H7 (cell line): Measurements from ENCODE around the gene SLC27A3. TPM values are rescaled to one million over a fixed set of nuclear protein-coding genes. Genes with fewer than 3 reads are reported as not detected.
"Not testable (repeated sequence)": the region's sequence is repeated elsewhere in the genome, so short reads cannot be mapped to it uniquely, and the experiment has no call there.

Experiments used
- DNase-seq: peaks from one replicate; pipeline ENCODE4 v3.0.0; 2012
- H3K27me3 ChIP-seq: 2 replicates; pipeline ENCODE4 v1.6.0; 2011; ENCODE audit warnings: mild to moderate bottlenecking, low read length; ENCODE audit not compliant: control insufficient read depth, insufficient read depth
- H3K36me3 ChIP-seq: replicated peaks from 2 replicates; pipeline ENCODE4 v1.5.1; 2011; ENCODE audit warnings: low read length; ENCODE audit not compliant: control insufficient read depth, insufficient read depth
- H3K4me3 ChIP-seq: 2 replicates; pipeline ENCODE4 v1.5.1; 2011; ENCODE audit warnings: low read depth, mild to moderate bottlenecking, control low read depth, low read length, moderate library complexity; ENCODE audit not compliant: insufficient read depth
- total RNA-seq: library from RNA; depleted of rRNA; stranded (reverse); fragments of >200 nt; shearing (Covaris generic); gene quantifications from 2 replicates; pipeline ENCODE4 v1.2.3, GENCODE V29; 2014

The SLC27A3 gene
- total RNA-seq, 1 experiment from 2014 or later, result 44.7 TPM

- not testable (repeated sequence) for H3K27me3 ChIP-seq, DNase-seq, H3K4me3 ChIP-seq, H3K36me3 ChIP-seq
Observed at GRCh38 chr1:153782648-153783047, 7.4 kb downstream of the SLC27A3 start.

GRCh38 chr1:153783233-153784190 lies 8.3 kb downstream of the SLC27A3 start:
- Histone ChIP-seq H3K36me3 (no peaks in the 10 kb centered on the region), H3K27me3 (no peaks in the 10 kb centered on the region), H3K4me3 (peak overlapping the region; percentile 81)
- peak; percentile 99 for DNase-seq

DNA sequence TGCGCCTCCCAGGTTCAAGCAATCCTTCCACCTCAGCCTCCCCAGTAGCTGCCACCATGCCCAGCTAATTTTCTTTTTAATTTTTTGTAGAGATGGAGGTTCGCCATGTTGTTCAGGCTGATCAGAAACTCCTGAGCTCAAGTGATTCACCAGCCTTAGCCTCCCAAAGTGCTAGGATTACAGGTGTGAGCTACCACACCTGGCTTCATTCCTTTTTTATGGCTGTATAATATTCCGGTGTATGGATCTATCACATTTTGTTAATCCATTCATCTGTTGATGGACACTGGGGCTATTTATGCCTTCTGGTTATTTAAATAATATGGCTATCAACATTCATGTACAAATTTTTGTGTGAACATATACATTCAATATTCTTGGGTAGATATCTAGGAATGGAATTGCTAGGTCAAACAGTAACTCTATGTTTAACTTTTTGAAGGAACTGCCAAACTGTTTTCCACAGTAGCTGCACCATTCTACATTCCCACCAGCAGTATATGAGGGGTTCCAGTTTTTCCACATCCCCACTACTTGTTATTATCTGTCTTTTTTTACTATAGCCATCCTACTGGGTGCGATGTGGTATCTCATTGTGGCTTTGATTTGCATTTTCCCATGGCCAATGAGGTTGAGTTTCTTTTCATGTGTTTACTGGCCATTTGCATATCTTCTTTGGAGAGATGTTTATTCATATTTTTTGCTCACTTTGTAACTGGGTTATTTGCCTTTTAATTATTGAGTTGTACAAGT lies 11.0 kb downstream of the SLC27A3 start:
- no peaks in the 10 kb centered on the region for H3K36me3 ChIP-seq
- H3K27me3 ChIP-seq, result no peaks in the 10 kb centered on the region
- no peak for DNase-seq
- no peak overlapping the region for H3K4me3 ChIP-seq

- H3K27me3 ChIP-seq, result no peaks in the 10 kb centered on the region
- peak; percentile 23 for DNase-seq
- no peaks in the 10 kb centered on the region for H3K36me3 ChIP-seq
- no peak overlapping the region for H3K4me3 ChIP-seq
Observed at GRCh38 chr1:153789478-153790034, 14.3 kb downstream of the SLC27A3 start.

DNA sequence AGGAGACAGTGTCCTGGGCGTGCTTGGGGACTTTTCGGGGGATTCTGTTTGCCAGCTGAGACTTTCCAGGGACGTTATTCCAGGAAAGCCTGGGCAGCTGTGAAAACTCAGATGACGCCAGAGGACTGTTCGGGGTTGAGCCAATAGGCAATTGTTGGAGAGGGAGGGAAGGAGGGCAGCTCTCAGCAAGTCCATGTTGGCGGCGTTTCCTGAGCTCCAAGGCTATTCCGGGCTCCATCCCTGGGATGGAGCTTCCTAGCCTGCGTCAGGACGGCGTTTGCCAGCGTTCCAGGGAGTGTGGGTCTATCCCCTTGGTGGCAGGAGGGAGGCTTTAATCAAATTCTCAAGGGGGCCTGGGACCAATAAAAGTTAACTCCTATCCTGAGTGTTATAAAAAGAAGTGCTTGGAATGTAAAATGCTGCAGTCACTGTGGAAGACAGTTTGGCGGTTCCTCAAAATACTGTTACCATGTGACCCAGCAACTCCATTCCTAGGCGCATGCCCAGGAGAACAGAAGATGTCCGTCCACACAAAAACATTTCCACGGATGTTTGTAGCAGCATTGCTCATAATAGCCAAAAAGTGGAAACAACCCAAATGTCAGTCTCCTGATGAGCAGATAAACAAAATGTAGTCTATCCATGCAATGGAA lies 15.2 kb downstream of the SLC27A3 start:
- H3K4me3 ChIP-seq, result no peak overlapping the region
- no peaks in the 10 kb centered on the region for H3K27me3 ChIP-seq
- DNase-seq, result peak; percentile 36
- no peaks in the 10 kb centered on the region for H3K36me3 ChIP-seq

- H3K4me3 ChIP-seq, result no peak overlapping the region
Observed at GRCh38 chr1:153790966-153791647, 15.9 kb downstream of the SLC27A3 start.

GRCh38 chr1:153791648-153792253 lies 16.5 kb downstream of the SLC27A3 start:
- Histone ChIP-seq H3K4me3 (no peak overlapping the region), H3K27me3 (no peaks in the 10 kb centered on the region), H3K36me3 (no peaks in the 10 kb centered on the region)
- DNase-seq, result peak; percentile 39

More at GRCh38 chr1:153790966-153791647, 15.9 kb downstream of the SLC27A3 start:
- no peak for DNase-seq
- H3K36me3 ChIP-seq, result no peaks in the 10 kb centered on the region
- H3K27me3 ChIP-seq, result no peaks in the 10 kb centered on the region

DNA sequence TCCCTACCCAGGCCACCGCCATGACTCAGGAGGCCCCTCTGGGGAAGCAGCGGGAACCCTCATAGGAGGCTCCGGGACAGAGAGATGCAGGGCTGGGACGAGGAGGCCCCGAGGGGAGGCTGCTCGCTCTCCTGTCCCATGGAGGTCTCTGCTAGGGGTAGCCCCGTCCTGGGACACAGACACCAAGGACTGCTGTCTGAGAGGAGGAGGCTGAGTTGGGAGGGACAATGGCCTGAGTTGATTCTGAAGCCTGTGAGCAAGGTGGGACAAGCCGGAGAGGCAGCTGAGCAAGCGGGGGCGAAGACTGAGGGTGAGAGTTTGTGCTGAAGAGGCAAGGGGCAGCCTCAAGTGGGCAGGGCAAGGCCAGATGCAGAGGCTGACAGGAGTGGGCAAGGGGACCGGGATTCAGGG lies 17.4 kb downstream of the SLC27A3 start:
- Histone ChIP-seq H3K36me3 (no peaks in the 10 kb centered on the region), H3K27me3 (no peaks in the 10 kb centered on the region), H3K4me3 (no peak overlapping the region)
- DNase-seq, result peak; percentile 58

- Histone ChIP-seq H3K36me3 (no peaks in the 10 kb centered on the region), H3K27me3 (no peaks in the 10 kb centered on the region), H3K4me3 (no peak overlapping the region)
- peak; percentile 81 for DNase-seq
Observed at GRCh38 chr1:153793261-153793972, 18.2 kb downstream of the SLC27A3 start.

GRCh38 chr1:153793973-153794615 lies 18.9 kb downstream of the SLC27A3 start:
- H3K27me3 ChIP-seq, result no peaks in the 10 kb centered on the region
- peak; percentile 67 for DNase-seq
- H3K36me3 ChIP-seq, result no peaks in the 10 kb centered on the region
- no peak overlapping the region for H3K4me3 ChIP-seq

DNA sequence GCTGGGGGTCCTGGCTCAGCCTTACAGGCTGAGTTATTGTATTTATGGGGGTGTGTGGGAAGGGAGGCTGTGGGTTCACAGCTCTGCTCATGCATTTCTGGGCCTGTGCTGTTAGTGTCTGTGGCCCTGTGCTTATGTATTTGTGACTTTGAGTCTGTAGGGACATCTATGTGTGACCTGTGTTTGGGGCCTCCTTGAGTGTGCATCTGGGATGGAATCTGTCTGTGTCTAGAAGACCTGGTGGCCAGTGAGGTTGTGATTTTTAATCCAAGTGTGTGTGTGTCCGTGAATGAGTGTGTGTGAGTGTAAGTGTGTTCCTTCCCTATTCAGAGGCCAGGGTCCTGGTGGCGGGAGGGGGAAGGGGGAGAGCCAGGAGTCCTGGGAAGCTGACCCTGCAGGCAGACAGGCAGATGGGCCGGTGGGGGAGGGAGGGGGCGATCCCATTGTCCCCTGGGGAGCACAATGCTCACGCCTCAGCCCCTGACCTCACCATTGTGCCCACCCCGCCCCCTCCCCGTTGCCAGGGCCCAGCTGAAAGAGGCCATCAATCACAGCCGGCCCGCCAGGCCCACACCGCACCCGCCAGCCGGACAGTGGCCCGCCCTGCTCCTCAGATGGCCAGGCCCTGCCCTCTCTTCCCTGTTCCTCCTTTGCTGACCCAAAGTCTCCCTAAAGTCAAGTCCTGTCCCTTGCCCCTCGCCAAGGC lies 19.6 kb downstream of the SLC27A3 start:
- no peak overlapping the region for H3K4me3 ChIP-seq
- H3K27me3 ChIP-seq, result no peaks in the 10 kb centered on the region
- peak; percentile 81 for DNase-seq
- H3K36me3 ChIP-seq, result no peaks in the 10 kb centered on the region; the same call in 1 of the 2 replicates

DNA sequence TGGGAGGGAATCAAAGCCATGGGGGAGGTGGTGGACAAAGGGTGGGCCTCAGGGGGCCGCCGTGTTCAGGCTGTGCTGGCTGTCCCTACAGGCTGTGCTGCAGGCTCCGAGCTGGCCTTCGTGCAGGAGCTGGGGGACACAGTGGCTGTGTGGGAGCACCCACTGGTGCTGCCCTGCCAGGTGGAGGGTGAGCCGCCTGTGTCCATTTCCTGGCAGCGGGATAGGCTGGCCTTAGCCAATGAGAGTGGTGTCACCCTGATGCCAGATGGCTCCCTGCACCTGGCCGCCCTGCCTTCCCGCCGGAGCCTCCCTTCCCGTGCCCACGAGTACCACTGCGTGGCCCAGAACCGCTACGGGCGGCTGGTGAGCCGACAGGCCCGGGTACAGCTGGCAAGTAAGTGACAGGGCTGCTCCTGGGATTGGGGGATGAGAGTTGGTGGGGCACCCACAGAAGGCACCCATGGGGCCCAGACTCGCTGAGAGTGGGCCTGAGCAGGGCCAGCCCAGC lies 20.2 kb downstream of the SLC27A3 start:
- H3K4me3 ChIP-seq, result no peak overlapping the region
- no peaks in the 10 kb centered on the region for H3K27me3 ChIP-seq
- no peaks in the 10 kb centered on the region; the same call in 1 of the 2 replicates for H3K36me3 ChIP-seq
- no peak for DNase-seq
